GM23338 (cell line): ENCODE measurements around the gene TMEM107.

Experiments
- CREB1 ChIP-seq: fragments of 250-450 bp; sonication (Bioruptor Pico); IDR thresholded peaks from 2 replicates; pipeline ENCODE4 v1.5.0; 2020; ENCODE audit warnings: low read depth, mild to moderate bottlenecking, moderate library complexity
- CTCF ChIP-seq, 2 experiments: fragments of 200-600 bp in 1 of 2; sonication (generic) in 1 of 2; conservative IDR thresholded peaks; 2 replicates each; pipeline versions ENCODE4 v1.5.1 to v1.6.1; 2016 to 2017; ENCODE audit warnings: antibody characterized with exemption in 2 of 2, low read depth in 2 of 2, mild to moderate bottlenecking in 2 of 2, moderate library complexity in 1 of 2
- EZH2 ChIP-seq: fragments of 200-600 bp; sonication (generic); IDR thresholded peaks from one replicate; pipeline ENCODE4 v1.8.0; 2017; ENCODE audit warnings: antibody characterized with exemption, mild to moderate bottlenecking, low read depth; ENCODE audit not compliant: unreplicated experiment
- EZH2phosphoT487 ChIP-seq: fragments of 200-600 bp; sonication (generic); IDR thresholded peaks from one replicate; pipeline ENCODE4 v1.8.1; 2018; ENCODE audit warnings: antibody characterized with exemption; ENCODE audit not compliant: unreplicated experiment
- POLR2AphosphoS5 ChIP-seq: IDR thresholded peaks from 2 replicates; pipeline ENCODE4 v1.6.1; 2016; ENCODE audit warnings: antibody characterized with exemption, low read depth
- REST ChIP-seq: IDR thresholded peaks from one replicate; pipeline ENCODE4 v1.6.1; 2018; ENCODE audit warnings: antibody characterized with exemption; ENCODE audit not compliant: unreplicated experiment

GRCh38 chr17:8188263-8188839, 12.2 kb upstream of the TMEM107 start:
- TF ChIP-seq CTCF (conservative IDR thresholded peaks at IDR 0.05; ENCODE audit: low read depth in 2 of 2) (no peak), POLR2AphosphoS5 (no peak), EZH2phosphoT487 (no peak), REST (no peak), CREB1 (CRISPR knock-in tag) (no peak), EZH2 (no peak)
